HG03039 (cell line): ENCODE data around the gene SEMA6D.

Experiments used
- ATAC-seq: cut with Tn5 transposase; IDR thresholded peaks from one replicate; pipeline ENCODE4 v1.9.1; 2021; ENCODE audit warnings: mild to moderate bottlenecking, moderate library complexity; ENCODE audit not compliant: unreplicated experiment

Gene SEMA6D, protein sequence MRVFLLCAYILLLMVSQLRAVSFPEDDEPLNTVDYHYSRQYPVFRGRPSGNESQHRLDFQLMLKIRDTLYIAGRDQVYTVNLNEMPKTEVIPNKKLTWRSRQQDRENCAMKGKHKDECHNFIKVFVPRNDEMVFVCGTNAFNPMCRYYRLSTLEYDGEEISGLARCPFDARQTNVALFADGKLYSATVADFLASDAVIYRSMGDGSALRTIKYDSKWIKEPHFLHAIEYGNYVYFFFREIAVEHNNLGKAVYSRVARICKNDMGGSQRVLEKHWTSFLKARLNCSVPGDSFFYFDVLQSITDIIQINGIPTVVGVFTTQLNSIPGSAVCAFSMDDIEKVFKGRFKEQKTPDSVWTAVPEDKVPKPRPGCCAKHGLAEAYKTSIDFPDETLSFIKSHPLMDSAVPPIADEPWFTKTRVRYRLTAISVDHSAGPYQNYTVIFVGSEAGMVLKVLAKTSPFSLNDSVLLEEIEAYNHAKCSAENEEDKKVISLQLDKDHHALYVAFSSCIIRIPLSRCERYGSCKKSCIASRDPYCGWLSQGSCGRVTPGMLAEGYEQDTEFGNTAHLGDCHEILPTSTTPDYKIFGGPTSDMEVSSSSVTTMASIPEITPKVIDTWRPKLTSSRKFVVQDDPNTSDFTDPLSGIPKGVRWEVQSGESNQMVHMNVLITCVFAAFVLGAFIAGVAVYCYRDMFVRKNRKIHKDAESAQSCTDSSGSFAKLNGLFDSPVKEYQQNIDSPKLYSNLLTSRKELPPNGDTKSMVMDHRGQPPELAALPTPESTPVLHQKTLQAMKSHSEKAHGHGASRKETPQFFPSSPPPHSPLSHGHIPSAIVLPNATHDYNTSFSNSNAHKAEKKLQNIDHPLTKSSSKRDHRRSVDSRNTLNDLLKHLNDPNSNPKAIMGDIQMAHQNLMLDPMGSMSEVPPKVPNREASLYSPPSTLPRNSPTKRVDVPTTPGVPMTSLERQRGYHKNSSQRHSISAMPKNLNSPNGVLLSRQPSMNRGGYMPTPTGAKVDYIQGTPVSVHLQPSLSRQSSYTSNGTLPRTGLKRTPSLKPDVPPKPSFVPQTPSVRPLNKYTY

GRCh38 chr15:47717036-47717612, at the start of gene SEMA6D:
Gene SEMA6D (plus strand): TSS chr15:47717505. CDS start chr15:47759799, 42,294 bp downstream.
- ATAC-seq, result no peak

DNA sequence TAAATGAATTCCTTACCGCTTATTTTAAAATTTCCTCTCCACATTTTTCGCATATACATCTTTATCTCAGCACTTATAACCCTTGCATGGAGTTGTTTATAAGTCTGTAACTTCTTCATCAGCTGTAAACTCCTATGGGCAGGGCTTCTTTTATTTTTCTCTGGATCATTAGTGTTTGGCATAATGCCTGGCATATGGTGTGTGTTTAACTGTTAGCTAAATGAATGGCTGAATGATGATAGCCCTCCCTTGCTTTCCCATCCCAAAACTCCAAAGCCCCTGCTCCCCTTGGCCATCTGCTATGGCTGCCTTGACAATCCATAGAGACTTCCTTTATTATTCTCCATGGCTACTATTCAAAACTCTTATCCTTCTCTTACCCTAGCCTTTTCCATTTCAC, 48.1 kb upstream of the SEMA6D start:
- no peak for ATAC-seq

DNA sequence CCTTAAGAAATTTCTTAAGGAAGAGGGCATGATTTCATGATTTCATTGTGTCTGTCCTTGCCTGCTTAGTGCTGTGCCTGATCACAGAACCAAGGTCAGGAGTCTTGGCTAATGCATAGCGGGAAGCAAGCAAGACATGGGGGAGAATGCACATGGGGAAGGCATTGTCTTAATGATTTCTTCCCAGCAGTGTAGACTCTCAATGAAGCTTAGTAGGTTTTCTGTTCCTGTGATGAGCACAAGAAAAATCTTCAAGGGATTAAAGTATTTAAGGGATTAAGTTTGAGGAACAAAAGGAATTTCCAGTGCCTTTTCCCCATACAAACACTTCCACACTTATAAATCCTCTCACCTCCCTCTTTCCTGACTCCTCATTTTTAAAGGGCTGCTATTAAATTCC, 46.9 kb upstream of the SEMA6D start:
- no peak for ATAC-seq

DNA sequence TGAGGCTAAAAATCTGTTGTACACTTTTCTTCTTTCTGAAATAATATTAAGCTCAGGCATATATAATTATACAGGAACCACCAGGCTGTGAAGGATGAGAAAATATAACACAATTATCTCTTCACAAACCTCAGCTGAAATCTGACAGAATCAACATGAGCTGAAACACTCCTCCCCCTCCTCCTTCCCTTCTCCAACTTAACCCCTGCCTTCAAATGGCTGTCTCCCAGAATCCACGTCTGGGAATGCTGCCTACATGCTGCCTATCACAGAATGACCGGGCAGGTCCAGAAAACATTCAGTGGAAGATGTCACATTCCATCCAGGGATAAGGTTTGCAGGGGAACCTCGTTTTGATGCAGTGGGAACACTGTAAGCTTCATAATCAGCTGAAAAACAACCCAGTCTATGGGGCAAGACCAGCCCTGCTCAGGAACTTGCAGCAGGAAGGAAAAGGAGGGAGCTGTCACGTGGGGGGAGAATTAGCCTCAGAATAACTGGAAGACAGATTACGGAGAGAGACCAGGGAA, 44.0 kb upstream of the SEMA6D start:
- ATAC-seq, result no peak

DNA sequence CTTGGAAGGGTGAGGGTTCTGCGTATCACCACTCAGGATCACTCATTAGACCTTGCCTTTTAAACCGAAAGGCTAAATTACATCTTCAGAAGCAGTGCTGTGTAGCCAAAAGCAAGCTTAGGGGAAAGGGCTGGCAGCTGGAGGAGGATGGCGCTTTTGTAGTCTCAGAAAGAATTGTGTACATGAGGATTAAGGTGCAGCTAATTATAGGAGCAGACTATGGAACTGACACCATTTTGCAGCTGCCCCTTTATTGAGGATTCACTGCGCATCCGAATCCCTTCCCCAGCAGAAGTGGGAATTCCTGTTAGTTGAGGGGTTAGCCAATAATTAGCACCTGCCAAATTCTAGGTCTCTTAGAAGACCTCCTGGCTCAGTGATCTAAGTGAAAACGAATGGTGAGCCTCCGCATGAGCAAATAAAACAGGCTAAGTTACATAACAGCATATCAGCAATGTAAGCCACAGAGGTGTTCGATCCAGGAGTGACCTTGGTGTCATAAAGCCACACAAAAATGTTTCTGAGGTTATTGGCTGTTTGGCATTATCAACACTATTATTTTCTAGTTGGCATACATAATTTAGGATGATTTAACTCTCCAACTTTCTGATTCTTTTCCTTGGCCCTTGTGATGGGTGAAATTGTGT, 42.6 kb upstream of the SEMA6D start:
- no peak for ATAC-seq

DNA sequence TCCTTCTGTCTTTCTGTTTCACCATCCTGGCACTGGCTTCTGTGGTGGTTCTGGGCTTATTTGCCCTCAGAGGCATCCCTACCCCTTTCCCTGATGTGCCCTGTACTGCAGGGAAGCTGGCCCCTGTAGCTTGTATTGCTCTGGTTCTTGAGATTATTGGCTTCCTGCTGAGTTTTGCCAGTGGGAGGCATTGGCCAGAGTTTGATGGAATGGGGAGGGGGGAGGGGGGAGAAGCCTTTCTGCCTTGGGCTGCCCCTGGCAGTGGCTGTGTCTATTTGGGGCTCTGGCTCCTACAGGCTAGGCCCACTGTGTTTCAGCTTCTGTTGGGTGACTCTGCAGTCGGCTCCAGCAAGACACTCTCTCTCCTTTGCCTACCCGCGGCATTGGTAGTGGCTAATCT, 41.6 kb upstream of the SEMA6D start:
- ATAC-seq, result no peak

- no peak for ATAC-seq
Measured at GRCh38 chr15:47678040-47678439, 39.3 kb upstream of the SEMA6D start.

GRCh38 chr15:47682661-47683060, 34.6 kb upstream of the SEMA6D start:
- no peak for ATAC-seq

DNA sequence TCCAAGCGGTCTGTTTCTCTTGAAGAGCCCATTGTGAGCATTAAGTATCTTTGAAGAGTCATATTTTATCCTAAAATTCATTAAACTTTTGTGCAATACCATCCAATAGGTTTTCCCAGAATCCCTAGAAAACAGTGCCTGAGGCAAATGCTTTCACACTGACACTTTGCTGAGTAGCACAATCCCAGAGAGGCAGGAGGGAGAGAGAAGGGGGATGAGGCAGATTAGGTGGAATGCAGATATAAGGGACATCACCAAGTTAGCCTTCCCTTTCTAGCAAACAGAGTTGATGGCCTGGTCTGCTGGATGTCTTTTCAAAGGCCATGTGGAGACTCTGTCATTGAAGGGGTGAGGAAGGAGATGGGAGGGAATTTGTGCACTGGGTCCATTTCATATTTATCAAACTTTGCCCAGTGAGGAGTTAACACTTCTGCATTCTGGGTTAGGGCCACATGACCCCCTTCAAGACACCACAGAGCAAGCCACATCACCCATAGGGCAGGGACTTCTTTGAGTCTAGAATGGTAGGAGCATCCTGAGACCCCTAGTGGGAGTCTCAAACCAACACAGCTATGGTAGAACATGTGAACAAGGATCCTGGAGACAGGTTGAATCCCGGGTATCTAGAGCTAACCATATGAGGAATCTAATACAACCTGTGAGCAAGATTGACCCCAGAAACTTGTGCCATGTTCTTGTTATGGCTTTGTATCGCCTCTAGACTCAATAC, 32.0 kb upstream of the SEMA6D start:
- no peak for ATAC-seq

- no peak for ATAC-seq
Measured at GRCh38 chr15:47688573-47689086, 28.7 kb upstream of the SEMA6D start.

DNA sequence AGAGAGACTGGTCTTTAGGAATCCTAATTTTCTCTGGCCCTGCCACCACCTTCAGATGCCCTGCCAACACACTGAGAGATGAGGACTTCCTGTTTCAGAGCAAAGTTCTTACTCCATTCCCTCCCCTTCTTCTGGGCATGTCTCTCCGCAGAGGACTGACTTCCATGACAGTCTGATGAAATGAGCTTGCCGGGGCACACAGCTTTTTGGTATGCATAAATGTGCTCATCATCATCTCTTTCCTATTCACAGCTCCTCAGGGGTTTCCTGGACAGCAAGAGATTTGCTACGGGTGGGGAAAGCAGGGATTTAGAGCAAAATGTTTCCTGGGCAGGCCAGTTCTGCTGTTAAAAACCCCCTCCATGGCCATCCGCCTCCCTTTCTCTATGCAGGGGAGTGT, 27.6 kb upstream of the SEMA6D start:
- ATAC-seq, result no peak

DNA sequence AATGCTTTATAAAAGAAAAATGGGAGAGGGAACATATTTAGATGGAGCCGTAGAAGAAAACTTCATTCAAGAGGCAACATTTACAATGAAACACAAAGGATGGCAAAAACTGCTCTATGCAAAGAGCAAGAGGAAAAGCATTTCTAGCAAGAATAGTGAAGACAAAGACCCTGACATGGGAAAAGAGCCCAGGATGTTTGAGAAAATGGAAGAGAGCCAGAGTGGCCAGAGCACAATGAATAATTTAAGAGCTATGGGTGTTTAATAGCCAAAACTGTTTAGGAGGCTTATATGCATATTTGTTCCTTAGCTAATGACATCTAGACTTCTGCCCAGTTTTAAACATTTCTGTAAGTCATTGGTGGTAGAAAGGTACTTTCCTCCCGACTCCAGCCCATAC, 25.4 kb upstream of the SEMA6D start:
- ATAC-seq, result no peak

DNA sequence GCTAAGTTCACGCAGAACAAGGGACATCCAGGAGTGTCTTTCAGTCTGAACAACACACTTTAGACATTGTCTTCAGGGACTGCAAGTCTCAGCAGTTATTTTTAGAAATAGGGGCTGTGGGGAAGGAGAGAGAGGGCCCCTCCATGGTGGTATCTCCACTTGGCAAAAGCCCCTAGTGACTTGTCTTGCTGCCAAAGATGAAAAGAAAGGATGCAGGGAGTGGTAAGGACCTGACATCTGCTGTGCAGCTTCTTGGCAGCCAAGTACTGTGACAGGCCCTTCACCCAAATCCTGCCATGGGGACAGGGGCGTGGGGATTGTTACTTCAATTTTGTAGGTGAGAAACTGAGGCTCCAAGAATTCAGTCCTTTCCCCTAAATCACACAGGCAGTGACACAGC, 21.0 kb upstream of the SEMA6D start:
- no peak for ATAC-seq

DNA sequence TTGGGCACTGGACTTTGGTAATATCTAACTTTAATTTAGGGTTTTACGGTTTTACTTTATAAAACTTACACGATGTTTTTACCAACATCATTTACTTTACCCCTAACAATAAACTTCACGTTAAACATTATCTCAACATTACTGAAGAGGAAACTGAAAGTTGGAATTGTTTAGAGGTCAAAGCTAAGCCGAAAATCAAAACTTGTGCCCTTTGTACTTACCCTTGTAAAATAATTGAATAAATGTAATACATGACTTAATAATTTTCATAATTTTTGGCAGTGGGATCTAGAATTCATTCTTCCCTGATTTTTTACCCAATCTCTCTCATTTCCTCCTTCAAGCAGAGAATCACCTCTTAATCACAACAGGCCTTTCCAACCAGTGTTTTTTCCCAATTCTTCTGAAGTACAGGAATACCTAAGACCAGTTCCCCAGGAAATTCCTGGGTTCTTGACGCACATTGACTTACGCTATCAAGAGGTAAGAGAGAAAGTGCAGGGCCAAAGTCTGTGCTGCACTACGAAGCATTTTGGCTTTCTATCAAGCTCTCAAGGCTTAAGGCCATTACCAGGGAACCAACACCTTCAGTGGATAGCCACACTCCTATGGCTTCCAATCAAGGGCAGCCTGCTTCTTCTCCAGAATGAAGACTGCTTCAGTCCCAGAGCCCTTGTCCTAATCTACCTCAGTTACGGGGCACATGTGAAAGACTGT, 11.9 kb upstream of the SEMA6D start:
- no peak for ATAC-seq

DNA sequence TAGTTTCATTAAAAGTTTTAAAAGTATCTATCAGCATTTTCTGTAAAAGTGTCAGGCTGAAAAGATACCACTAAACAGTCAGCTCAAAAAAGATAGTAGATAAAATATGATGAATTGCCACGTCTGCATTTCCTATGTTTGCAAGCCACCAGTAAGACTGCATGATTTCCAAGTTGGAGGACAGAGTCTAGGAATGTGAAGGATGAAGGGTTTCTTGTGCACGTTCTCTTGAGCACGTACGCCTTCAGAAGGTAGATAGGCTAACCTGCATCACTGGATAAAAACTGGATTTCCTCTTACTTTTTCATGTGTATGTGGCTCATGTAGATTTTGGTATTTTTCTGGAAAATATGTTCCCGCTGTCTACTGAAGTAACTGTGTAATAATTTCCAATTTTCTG, 9.9 kb upstream of the SEMA6D start:
- ATAC-seq, result no peak

GRCh38 chr15:47708161-47708980, 8.9 kb upstream of the SEMA6D start:
- ATAC-seq, result no peak

- ATAC-seq, result no peak
Measured at GRCh38 chr15:47711655-47712054, 5.7 kb upstream of the SEMA6D start.

DNA sequence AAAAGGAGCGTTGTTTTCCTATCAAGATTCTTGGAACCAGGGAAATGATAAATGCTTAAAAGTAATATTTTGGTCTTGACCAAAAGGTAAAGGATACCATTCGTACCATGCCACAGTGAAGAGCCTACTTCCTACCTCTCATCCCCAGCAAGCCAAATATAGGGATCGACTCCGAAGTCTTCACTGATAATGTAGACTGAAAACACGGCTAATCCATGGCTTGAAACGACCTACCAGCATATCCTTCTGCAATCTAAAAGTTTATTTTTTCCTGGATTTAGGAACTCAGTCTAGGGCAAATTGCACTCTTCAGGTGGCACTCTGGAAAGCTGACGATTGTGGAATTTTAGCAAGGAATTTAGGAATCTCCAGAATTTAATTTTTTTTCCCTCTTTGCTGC, 1.9 kb upstream of the SEMA6D start:
- no peak for ATAC-seq
